Measurements from ENCODE around the gene NUP214.
A peak's percentile ranks its signal among the peaks of the same experiment; 100 is the strongest.
"Not testable (repeated sequence)": the region's sequence is repeated elsewhere in the genome, so short reads cannot be mapped to it uniquely, and the experiment has no call there.

Gene NUP214

GRCh38 chr9:131096269-131097125 is 28.9 kb upstream of the NUP214 start, which contains the start of gene AIF1L:
TSS of gene AIF1L (plus strand) at chr9:131096531. CDS start at chr9:131096630, 99 bp downstream.
- peak in 44 of 58 donors; percentile 18 to 80 (median 58) for DNase-seq

GRCh38 chr9:131097126-131097947 is 28.0 kb upstream of the NUP214 start:
- DNase-seq, result peak in 5 of 58 donors; percentile 22 to 62 (median 35)

- DNase-seq, result peak in 14 of 58 donors; percentile 5 to 49 (median 22)
These were observed 27.5 kb upstream of the NUP214 start for GRCh38 chr9:131097948-131098278.

- no peak for DNase-seq
These were observed 26.8 kb upstream of the NUP214 start for GRCh38 chr9:131098391-131099101.

- DNase-seq, result peak in 3 of 58 donors; percentile 19 to 21 (median 19)
These were observed 26.2 kb upstream of the NUP214 start for GRCh38 chr9:131099102-131099606.

- DNase-seq, result not testable (repeated sequence)
These were observed 25.5 kb upstream of the NUP214 start for GRCh38 chr9:131099845-131100244.

- DNase-seq, result no peak
These were observed 24.9 kb upstream of the NUP214 start for GRCh38 chr9:131100445-131100844.

- DNase-seq, result no peak
These were observed 24.0 kb upstream of the NUP214 start for GRCh38 chr9:131101207-131101964.

- DNase-seq, result no peak
These were observed 22.4 kb upstream of the NUP214 start for GRCh38 chr9:131103024-131103423.

GRCh38 chr9:131103535-131103934 is 21.9 kb upstream of the NUP214 start:
- no peak for DNase-seq

GRCh38 chr9:131104016-131104740 is 21.2 kb upstream of the NUP214 start:
- DNase-seq, result no peak

GRCh38 chr9:131105952-131106351 is 19.4 kb upstream of the NUP214 start:
- DNase-seq, result no peak

GRCh38 chr9:131107760-131108159 is 17.6 kb upstream of the NUP214 start:
- DNase-seq, result peak in 34 of 58 donors; percentile 24 to 74 (median 41)

GRCh38 chr9:131111186-131111853 is 14.1 kb upstream of the NUP214 start:
- DNase-seq, result peak in 6 of 58 donors; percentile 18 to 61 (median 43)

- peak in 57 of 58 donors; percentile 31 to 97 (median 89) for DNase-seq
These were observed 13.5 kb upstream of the NUP214 start for GRCh38 chr9:131111854-131112311.

GRCh38 chr9:131112374-131113154 is 12.8 kb upstream of the NUP214 start:
- DNase-seq, result peak in 13 of 58 donors; percentile 35 to 72 (median 54)

GRCh38 chr9:131113655-131114054 is 11.7 kb upstream of the NUP214 start:
- no peak for DNase-seq

GRCh38 chr9:131114084-131114535 is 11.3 kb upstream of the NUP214 start:
- no peak for DNase-seq

Data from anterior cingulate cortex (tissue), 58 donors.